ENCODE results near the gene COL9A3.
"Not testable (repeated sequence)": the region's sequence is repeated elsewhere in the genome, so short reads cannot be mapped to it uniquely, and the experiment has no call there.

Gene COL9A3

GRCh38 chr20:62840244-62841197 is 23.7 kb downstream of the COL9A3 start:
- no peak for DNase-seq

DNA sequence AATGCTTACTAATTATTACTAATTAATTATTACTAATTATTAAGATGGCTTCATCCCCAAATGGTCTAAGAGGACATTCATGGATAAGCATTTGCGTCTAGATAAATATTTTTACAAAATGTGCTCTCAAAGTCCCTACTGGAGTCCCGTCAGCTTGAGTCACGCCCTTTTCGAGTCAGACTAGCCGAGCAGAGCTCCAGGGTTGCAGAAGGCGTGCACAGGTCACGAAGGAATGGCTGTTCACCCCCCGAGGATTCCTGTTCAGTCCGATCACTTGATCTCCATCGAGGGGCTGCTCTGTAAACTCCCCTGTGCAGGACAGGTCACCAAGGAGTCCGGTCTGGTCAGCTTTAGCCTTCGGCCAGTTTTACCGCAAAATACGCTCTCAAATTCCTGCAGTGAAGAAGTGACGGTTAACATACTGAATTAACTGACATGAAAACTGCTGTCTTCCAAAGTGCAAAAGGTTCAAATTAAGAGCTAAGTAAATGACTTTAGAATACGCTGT is 24.9 kb downstream of the COL9A3 start:
- DNase-seq, result no peak

DNA sequence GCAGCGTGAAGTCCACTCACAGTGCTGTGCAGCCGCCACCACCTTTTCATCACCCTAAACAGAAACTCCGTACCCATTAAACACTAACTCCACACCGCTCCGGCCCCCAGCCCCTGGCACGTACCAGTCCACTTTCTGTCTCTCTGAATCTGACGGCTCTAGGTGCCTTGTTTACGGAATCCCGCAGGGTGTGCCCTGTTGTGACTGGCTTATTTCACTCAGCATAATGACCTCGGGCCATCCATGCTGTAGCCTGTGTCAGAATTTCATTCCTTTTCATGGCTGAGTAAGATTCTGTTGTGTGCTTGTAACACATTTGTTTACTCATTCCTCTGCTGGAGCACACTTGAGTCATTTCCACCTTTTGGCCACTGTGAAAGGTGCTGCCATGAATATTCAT is 26.8 kb downstream of the COL9A3 start:
- no peak for DNase-seq

GRCh38 chr20:62844182-62844581 is 27.3 kb downstream of the COL9A3 start:
- no peak for DNase-seq

DNA sequence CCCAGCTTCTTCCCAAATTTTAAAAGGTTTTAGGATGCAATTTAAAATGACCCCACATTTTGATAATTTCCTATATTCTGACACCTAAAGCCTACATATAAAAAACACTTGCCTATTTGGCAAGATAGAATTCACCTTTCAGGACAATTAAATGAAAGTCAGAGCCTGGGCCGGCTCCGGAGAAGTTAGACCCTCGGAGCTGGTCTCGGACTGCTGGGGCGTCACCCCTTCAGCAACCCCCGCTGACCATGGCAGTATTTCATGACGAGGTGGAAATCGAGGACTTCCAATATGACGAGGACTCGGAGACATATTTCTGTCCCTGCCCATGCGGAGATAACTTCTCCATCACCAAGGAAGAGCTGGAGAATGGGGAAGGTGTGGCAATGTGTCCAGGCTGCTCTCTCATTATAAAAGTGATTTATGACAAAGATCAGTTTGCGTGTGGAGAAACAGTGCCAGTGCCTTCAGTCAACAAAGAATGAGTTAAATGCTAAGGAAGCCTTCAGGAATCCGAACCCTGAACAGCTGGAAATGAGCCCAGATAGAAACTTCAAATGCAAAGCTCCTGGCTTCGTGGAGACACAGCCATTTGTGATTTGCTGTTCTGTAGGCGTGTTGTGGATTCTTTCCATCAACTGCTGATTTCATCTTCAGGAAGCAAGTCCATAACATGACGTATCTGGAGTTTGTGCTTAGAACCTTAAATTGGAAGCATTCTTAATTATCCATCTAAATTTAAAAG is 28.7 kb downstream of the COL9A3 start:
- DNase-seq, result no peak

- DNase-seq, result no peak
Observed at GRCh38 chr20:62846166-62846890, 29.5 kb downstream of the COL9A3 start.

GRCh38 chr20:62848917-62849316 is 32.1 kb downstream of the COL9A3 start:
- DNase-seq, result not testable (repeated sequence)

DNA sequence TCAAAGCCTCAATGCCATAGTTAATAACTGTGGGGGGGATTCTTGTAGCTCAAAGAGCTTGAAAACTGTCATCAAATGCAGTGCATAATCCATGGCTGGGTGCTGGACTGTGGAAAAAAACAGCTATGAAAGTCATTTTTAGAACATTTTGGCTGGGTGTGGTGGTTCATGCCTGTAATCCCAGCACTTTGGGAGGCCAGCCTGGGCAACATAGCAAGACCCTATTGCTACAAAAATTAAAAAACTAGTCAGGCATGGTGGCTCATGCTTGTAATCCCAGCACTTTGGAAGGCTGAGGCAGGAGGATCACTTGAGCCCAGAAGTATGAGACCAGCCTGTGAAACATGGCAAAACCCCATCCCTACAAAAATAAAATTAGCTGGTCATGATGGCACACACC is 32.6 kb downstream of the COL9A3 start:
- DNase-seq, result no peak

DNA sequence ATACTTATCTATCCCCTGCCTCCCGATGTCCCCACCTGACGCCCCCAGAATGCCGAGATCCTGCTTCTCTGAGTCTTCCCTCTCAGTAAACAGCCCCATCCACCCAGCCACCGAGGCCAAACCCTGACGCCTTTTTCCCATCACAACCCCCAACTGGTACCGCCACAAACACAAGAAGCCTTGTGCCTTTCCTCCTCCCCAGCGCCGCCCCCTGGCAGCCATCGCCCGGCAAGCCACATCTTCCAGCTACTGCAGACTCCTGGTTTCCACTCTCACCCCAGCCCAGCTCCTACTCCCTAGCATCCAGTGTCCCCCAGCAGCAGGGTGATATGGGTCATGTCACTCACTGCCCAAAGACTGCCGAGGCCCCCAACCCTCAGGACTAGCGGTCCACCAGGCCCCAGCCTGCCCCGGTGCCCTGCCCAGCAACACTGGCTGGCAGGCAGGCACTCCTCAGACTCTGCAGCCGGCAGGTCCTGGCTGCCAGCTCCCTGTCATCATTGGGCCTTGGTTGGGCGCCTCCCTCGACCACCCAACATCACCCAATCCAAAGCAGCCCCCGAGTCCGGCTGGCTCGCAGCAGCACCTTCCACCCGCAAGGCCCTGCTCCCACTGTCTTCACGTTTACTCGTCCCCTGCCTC is 33.6 kb downstream of the COL9A3 start:
- DNase-seq, result peak; percentile 11

GRCh38 chr20:62852196-62852595 is 35.3 kb downstream of the COL9A3 start:
- no peak for DNase-seq

DNA sequence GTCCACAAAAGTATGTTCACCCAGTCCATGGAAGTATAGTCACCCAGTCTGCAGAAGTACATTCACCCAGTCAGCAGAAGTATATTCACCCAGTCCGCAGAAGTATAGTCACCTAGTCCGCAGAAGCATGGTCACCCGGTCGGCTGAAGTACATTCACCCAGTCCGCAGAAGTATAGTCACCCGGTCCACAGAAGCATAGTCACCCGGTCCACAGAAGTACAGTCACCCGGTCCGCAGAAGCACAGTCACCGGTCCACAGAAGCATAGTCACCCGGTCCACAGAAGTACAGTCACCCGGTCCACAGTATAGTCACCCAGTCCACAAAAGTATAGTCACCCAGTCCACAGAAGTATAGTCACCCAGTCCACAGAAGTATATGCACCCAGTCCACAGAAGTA is 36.0 kb downstream of the COL9A3 start:
- no peak for DNase-seq

GRCh38 chr20:62853304-62853703 is 36.5 kb downstream of the COL9A3 start:
- DNase-seq, result not testable (repeated sequence)

- DNase-seq, result no peak
Observed at GRCh38 chr20:62854121-62854520, 37.3 kb downstream of the COL9A3 start.

- DNase-seq, result no peak
Observed at GRCh38 chr20:62855120-62855519, 38.3 kb downstream of the COL9A3 start.

DNA sequence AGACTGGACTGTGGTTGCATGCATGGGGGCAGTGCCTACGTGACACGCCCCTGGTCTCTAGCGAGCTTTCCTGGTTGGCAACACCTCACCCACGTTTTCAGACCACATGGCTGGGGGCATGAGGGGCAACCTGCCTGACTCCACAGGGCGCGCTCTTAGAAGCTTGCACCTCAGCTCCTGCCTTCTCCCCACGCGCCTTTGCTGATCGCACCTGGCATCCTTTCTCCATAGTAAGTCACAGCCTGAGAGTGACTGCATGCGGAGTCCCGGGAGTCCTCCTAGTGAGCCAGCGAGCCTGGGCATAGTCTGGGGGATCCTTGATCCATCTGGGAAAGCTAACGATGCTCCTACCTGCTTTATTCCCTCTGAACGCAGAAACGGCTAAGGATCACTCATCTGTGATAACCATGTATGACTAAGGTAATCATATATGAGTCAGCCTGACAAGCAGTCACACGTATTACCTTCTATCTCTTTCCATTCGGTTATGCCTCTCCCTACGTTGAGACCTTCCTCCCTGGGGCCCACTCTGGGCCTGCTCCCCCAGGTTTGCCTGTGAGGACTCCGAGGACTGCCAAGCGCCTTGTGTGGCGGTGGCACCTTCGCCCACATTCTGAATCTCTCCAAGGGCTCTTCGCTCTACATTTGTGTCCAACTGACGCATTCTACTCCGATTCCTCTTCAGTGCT is 40.2 kb downstream of the COL9A3 start:
- DNase-seq, result no peak

DNA sequence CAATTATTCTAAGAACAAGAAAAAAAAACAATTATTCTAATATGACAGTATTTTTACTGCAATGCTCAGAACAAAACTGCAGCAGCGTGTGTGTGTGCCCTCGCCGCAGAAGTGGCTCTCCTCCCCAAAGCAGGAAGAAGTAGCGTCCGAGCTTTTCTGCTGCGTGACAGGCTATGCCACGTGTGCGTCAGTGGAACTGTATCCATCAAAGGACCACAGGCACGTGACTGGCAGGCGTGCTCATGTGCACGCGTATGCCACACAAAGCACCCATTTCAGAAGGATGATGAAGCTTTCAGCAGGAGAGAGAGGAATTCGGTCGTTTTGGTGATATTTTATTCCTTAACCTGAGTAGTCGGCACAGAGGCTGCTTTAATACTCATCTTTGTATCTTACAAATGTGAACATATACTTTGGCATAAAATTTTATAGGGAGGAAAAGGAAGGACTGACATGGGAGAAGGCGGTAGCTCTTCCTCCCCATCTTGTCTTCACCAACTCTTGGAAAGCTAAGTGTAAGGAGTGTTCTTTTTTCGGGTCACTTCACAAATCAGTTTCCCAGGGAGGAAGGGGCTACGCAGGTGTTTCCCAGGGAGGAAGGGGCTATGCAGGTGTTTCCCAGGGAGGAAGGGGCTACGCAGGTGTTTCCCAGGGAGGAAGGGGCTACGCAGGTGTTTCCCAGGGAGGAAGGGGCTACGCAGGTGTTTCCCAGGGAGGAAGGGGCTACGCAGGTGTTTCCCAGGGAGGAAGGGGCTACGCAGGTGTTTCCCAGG is 41.4 kb downstream of the COL9A3 start:
- no peak for DNase-seq

GRCh38 chr20:62859721-62860120 is 42.9 kb downstream of the COL9A3 start:
- DNase-seq, result no peak

DNA sequence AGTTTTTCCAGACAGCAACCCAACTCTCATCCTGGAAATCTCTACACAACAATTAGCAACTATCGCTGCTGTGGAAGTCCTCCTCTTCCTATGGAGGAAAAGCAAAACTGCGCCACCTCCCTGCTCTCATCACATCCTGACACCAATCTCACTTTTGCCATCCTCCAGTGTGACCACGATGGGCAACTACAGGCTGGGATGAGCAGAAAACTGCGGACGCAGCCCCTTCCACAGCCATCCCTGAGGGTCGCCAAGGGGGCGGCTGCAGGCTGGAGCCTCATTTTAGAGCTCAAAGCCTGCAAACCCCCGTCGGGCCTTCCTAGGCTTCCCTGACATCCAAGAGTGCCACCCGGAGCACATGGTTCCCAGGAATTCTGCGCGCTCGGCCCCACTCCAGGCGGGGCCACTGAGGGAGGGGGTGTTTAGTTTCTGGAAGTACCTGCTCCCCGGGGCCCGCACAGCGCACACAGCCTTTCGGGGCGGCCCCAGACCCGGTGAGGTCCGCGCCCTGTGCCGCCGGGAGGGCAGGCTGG is 43.6 kb downstream of the COL9A3 start:
- DNase-seq, result no peak

- no peak for DNase-seq
Observed at GRCh38 chr20:62860924-62861691, 44.3 kb downstream of the COL9A3 start.

GRCh38 chr20:62861726-62862336 is 45.0 kb downstream of the COL9A3 start, which contains the start of gene TCFL5:
Gene TCFL5 (minus strand): TSS chr20:62861822. CDS start chr20:62861670, 152 bp downstream.
- DNase-seq, result peak; percentile 83
